GM12878 (cell line): ENCODE measurements around the gene YWHAH. TPM values are rescaled to one million over a fixed set of nuclear protein-coding genes. Genes with fewer than 3 reads are reported as not detected.

Source experiments
- ATAC-seq: fragments of 200-7000 bp; cut with Tn5 transposase; 3 replicates; pipeline ENCODE4 v1.9.1; 2020; ENCODE audit warnings: mild to moderate bottlenecking, moderate library complexity
- BruUV-seq: library from RNA; stranded (reverse); fragments of 400-500 nt; replicated peaks from 2 replicates; lab custom pipeline; 2021; lab: Mats Ljungman, UMichigan
- CTCF ChIA-PET: fragments of 300-600 bp; sonication (Branson Sonifier 250); formaldehyde crosslinking; extraction: SDS; loops from one replicate; lab custom pipeline; 2021; ENCODE audit warnings: inconsistent platforms; lab: Yijun Ruan, JAX
- POLR2A ChIA-PET: fragments of 350-600 bp; formaldehyde crosslinking; extraction: SDS; loops from one replicate; lab custom pipeline; 2021; ENCODE audit warnings: inconsistent platforms; lab: Charles Lee
- RAD21 ChIA-PET: fragments of 300-600 bp; sonication (Branson Sonifier 250); formaldehyde crosslinking; loops from one replicate; lab custom pipeline; 2023; ENCODE audit warnings: antibody characterized with exemption; ENCODE audit not compliant: unreplicated experiment; lab: Charles Lee
- SMC1A ChIA-PET: fragments of 300-600 bp; sonication (Branson Sonifier 250); formaldehyde crosslinking; loops from one replicate; lab custom pipeline; 2023; ENCODE audit not compliant: unreplicated experiment, uncharacterized antibody; lab: Charles Lee
- DNase-seq: peaks from one replicate; pipeline ENCODE4 v3.0.0-alpha.2; 2011; ENCODE audit warnings: low read depth, low spot score
- FAIRE-seq: peaks from 3 replicates; lab custom pipeline; 2011; peaks lifted over from hg19 to GRCh38; lab: Jason Lieb, UNC
- H2AFZ ChIP-seq: 2 replicates; pipeline ENCODE4 v1.6.0; 2011; ENCODE audit warnings: low read depth, low read length, control low read depth; ENCODE audit not compliant: control insufficient read depth
- H3K27ac ChIP-seq: 2 replicates; pipeline ENCODE4 v1.5.1; 2011; ENCODE audit warnings: control low read depth; ENCODE audit not compliant: control insufficient read depth, insufficient read depth
- H3K27me3 ChIP-seq, 2 experiments: replicated peaks in 1 of 2; 2 replicates each; pipeline versions ENCODE4 v1.6.0 to v1.6.1; 2011; ENCODE audit warnings: low read length in 1 of 2; ENCODE audit not compliant: control insufficient read depth in 2 of 2, insufficient read depth in 2 of 2
- H3K36me3 ChIP-seq, 2 experiments: 2 replicates each; pipeline ENCODE4 v1.5.1; 2011; ENCODE audit warnings: low read length in 1 of 2; ENCODE audit not compliant: control insufficient read depth in 2 of 2, insufficient read depth in 2 of 2
- H3K4me1 ChIP-seq: 2 replicates; pipeline ENCODE4 v1.6.1; 2011; ENCODE audit warnings: mild to moderate bottlenecking, low read length, moderate library complexity, mixed read lengths; ENCODE audit not compliant: control insufficient read depth, insufficient read depth
- H3K4me2 ChIP-seq: 2 replicates; pipeline ENCODE4 v1.6.0; 2011; ENCODE audit warnings: control low read depth; ENCODE audit not compliant: control insufficient read depth, insufficient read depth
- H3K4me3 ChIP-seq: fragments of 200-600 bp; sonication (generic); 2 replicates; pipeline ENCODE4 v1.5.1; 2016
- H3K79me2 ChIP-seq: 2 replicates; pipeline ENCODE4 v1.6.0; 2011; ENCODE audit warnings: low read length; ENCODE audit not compliant: control insufficient read depth, insufficient read depth
- H3K9ac ChIP-seq: 2 replicates; pipeline ENCODE4 v1.8.0; 2011; ENCODE audit warnings: low read length, control low read depth, mixed read lengths; ENCODE audit not compliant: control insufficient read depth, insufficient read depth
- H3K9me3 ChIP-seq: replicated peaks from 3 replicates; pipeline ENCODE4 v1.5.1; 2011; ENCODE audit warnings: mild to moderate bottlenecking, low read length; ENCODE audit not compliant: control insufficient read depth, insufficient read depth
- H4K20me1 ChIP-seq: 2 replicates; pipeline ENCODE4 v1.6.0; 2011; ENCODE audit not compliant: control insufficient read depth, insufficient read depth
- ATF7 ChIP-seq: fragments of 450-650 bp; IDR thresholded peaks from 2 replicates; pipeline ENCODE4 v1.6.1; 2016; ENCODE audit warnings: low read depth, mild to moderate bottlenecking
- FOXM1 ChIP-seq: IDR thresholded peaks from 2 replicates; pipeline ENCODE4 v1.6.1; 2012; ENCODE audit warnings: low read depth, mild to moderate bottlenecking, inconsistent platforms, low read length, moderate library complexity
- MYB ChIP-seq: fragments of 150-350 bp; IDR thresholded peaks from 2 replicates; pipeline ENCODE4 v1.6.1; 2014; ENCODE audit warnings: mild to moderate bottlenecking, low read depth, low read length, borderline replicate concordance
- NFYA ChIP-seq: IDR thresholded peaks from 2 replicates; pipeline ENCODE4 v1.6.1; 2011; ENCODE audit warnings: low read depth, mild to moderate bottlenecking, low read length, improper control_type of control experiment, borderline replicate concordance
- NR2C1 ChIP-seq: fragments of 450-650 bp; IDR thresholded peaks from 2 replicates; pipeline ENCODE4 v1.6.1; 2017; ENCODE audit warnings: antibody characterized with exemption, mild to moderate bottlenecking, moderate library complexity
- POLR2AphosphoS2 ChIP-seq: IDR thresholded peaks from 2 replicates; pipeline ENCODE4 v1.6.1; 2011; ENCODE audit warnings: low read depth, mild to moderate bottlenecking, low read length, improper control_type of control experiment, moderate library complexity
- POU2F2 ChIP-seq: IDR thresholded peaks from 3 replicates; pipeline ENCODE4 v1.6.1; 2011; ENCODE audit warnings: low read depth, mild to moderate bottlenecking, low read length, borderline replicate concordance
- SMC3 ChIP-seq: IDR thresholded peaks from 2 replicates; pipeline ENCODE4 v1.6.1; 2011; ENCODE audit warnings: low read length, improper control_type of control experiment, borderline replicate concordance
- SP1 ChIP-seq: IDR thresholded peaks from one replicate; pipeline ENCODE4 v1.6.1; 2011; ENCODE audit warnings: low read depth, low read length
- SPI1 ChIP-seq: IDR thresholded peaks from 2 replicates; pipeline ENCODE4 v1.6.1; 2011; ENCODE audit warnings: low read depth, mild to moderate bottlenecking, low read length, moderate library complexity, borderline replicate concordance; ENCODE audit not compliant: insufficient read depth
- YY1 ChIP-seq: IDR thresholded peaks from 2 replicates; pipeline ENCODE4 v1.6.1; 2011; ENCODE audit warnings: low read depth, mild to moderate bottlenecking, low read length
- WGBS: methylation state at CpG from one replicate; pipeline ENCODE4 v1.1.6; 2016; ENCODE audit warnings: low lambda C conversion rate; ENCODE audit not compliant: insufficient replicate concordance, insufficient coverage; ENCODE audit errors: missing lambda C conversion rate; 5-methylcytosine and 5-hydroxymethylcytosine counted together
- in situ Hi-C: fragments of 300-500 bp; cut with MboI; formaldehyde crosslinking; loops from 9 replicates; pipeline ENCODE4 v1.14.3; 2018; ENCODE audit warnings: mixed read lengths
- intact Hi-C: fragments of 100-400 bp; cut with micrococcal nuclease; formaldehyde crosslinking; loops from one replicate; pipeline ENCODE4 v1.14.2; 2022; ENCODE audit not compliant: unreplicated experiment
- polyA plus RNA-seq, 11 experiments: library from polyadenylated mRNA; depleted of rRNA in 4 of 11; unstranded in 6 of 11; stranded (reverse) in 5 of 11; fragments of >200 nt; fragmentation: Nextera tagmentation in 4 of 11; fragmentation: Illumina TruSeq in 1 of 11; extraction: Ambion mirVana in 4 of 11; extraction: Trizol in 1 of 11; gene quantifications; 1 replicate in 1 of 11; 2 replicates in 10 of 11; pipeline versions ENCODE4 v1.2.1 to v1.2.3, GENCODE V29; 2011 to 2016; ENCODE audit warnings: inconsistent platforms in 2 of 11, missing spikeins in 2 of 11, low read depth in 1 of 11
- total RNA-seq, 4 experiments: library from RNA; depleted of rRNA in 3 of 4; stranded (reverse); fragments of >200 nt in 3 of 4; fragmentation: Illumina TruSeq in 1 of 4; extraction: Trizol in 1 of 4; gene quantifications; 2 replicates each; pipeline versions ENCODE4 v1.2.1 to v1.2.3, GENCODE V29; 2013 to 2021
- TF ChIP-seq, protein P1 (sequence below): fragments of 450-650 bp; formaldehyde crosslinking; IDR thresholded peaks from 2 replicates; pipeline ENCODE4 v1.5.0; 2022; ENCODE audit warnings: mild to moderate bottlenecking, missing genetic modification characterization
- TF ChIP-seq, protein P2 (sequence below): fragments of 450-650 bp; IDR thresholded peaks from 2 replicates; pipeline ENCODE4 v1.6.1; 2017; ENCODE audit warnings: borderline replicate concordance
- TF ChIP-seq, protein P3 (sequence below): fragments of 150-350 bp; IDR thresholded peaks from 2 replicates; pipeline ENCODE4 v1.6.1; 2014; ENCODE audit warnings: mild to moderate bottlenecking, low read depth, low read length

The YWHAH gene
- total and polyA plus RNA-seq, 10 of the 15 experiments (the other 5 are each of a cell fraction or from before 2014, with no cell fraction given), result 34.2 to 197 (median 115) TPM

DNA sequence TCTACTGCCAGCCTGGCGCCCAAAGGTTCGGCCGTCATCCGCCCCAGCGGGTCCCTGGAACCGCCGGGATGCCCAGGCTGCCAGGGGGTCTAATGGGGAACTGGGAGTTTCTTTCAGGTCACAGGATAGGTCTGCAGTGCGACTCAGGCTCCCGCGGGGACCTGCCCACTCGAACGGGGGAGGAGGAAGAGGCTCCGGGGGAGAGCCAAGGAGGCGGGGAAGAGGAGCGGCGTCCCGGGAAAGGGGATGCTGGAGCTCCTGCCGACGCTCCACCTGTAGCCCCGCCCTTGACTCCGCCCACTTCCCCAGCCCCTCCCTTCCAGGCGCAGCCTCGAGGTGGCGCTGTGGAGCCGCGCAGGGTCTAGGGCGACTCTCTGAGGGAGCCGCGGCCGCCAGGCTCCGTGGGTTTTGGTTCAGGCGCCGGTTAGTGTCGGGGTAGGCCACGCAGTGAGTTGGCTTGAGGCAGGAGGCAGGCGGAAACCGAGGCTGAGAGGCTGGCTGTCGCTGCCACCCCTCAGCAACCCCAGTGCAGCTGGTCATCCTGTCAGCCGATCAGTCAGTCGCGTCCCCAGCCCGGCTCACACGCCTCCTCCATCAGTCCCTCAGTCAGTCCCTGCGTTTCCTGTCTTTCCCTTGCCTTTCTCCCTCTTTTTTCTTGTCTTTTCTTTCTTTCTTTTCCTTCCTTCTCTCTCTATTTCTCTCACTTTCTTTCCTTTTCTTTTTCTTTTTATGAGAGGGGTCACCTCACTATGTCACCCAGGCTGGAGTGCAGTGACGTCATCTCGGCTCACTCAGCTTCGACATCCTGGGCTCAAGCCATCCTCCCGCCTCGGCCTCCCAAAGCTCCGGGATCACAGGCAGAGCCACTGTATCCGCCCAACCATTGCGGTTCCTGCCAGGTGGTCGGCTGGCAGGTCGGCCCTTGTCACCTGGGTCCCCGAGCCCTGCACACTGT lies 26.4 kb downstream of the YWHAH start:
- Histone ChIP-seq H3K27me3 (no peaks in the 10 kb centered on the region), H3K9ac (no peak overlapping the region), H3K27ac (no peak overlapping the region), H3K79me2 (no peaks in the 10 kb centered on the region), H3K4me2 (peak overlapping the region; percentile 89), H4K20me1 (no peaks in the 10 kb centered on the region), H3K4me1 (peaks cover 14% of the 10 kb centered on the region), H3K36me3 (no peaks in the 10 kb centered on the region), H3K4me3 (peak overlapping the region; percentile 76; the same call in 1 of the 2 replicates), H3K9me3 (no peaks in the 10 kb centered on the region), H2AFZ (peak overlapping the region; percentile 55)
- FAIRE-seq, result no peak
- CTCF ChIA-PET, result interaction anchor here (0.6 to 11.1 kb wide), 48 partner anchors 8 to 627 kb away, joined by 3 to 128 read pairs (median 4); partner anchors contain the start of genes DEPDC5, FBXO7, PISD and RTCB
- ATAC-seq, result peak; percentile 95
- RAD21 ChIA-PET, result interaction anchor here (0.6 to 2.3 kb wide), 12 partner anchors 9 to 494 kb away, joined by 3 to 24 read pairs (median 4); partner anchors contain the start of gene PISD
- intact Hi-C loops, result loop anchor here (1.0 kb wide), 1 partner anchor 305 kb away; no protein-coding TSS in a partner anchor
- 11% methylated on average over 47 of the region's 55 CpGs for WGBS
- POLR2A ChIA-PET, result no interaction called here
- DNase-seq, result peak; percentile 20
- no TSS peak for BruUV-seq
- in situ Hi-C loops, result loop anchor here (5.0 kb wide), 1 partner anchor 502 kb away; the partner anchor contains the start of gene FBXO7
- SMC1A ChIA-PET, result interaction anchor here (0.9 to 1.8 kb wide), 11 partner anchors 18 to 372 kb away, joined by 3 to 6 read pairs (median 3); partner anchors contain the start of gene PISD
- TF ChIP-seq, protein P1, sequence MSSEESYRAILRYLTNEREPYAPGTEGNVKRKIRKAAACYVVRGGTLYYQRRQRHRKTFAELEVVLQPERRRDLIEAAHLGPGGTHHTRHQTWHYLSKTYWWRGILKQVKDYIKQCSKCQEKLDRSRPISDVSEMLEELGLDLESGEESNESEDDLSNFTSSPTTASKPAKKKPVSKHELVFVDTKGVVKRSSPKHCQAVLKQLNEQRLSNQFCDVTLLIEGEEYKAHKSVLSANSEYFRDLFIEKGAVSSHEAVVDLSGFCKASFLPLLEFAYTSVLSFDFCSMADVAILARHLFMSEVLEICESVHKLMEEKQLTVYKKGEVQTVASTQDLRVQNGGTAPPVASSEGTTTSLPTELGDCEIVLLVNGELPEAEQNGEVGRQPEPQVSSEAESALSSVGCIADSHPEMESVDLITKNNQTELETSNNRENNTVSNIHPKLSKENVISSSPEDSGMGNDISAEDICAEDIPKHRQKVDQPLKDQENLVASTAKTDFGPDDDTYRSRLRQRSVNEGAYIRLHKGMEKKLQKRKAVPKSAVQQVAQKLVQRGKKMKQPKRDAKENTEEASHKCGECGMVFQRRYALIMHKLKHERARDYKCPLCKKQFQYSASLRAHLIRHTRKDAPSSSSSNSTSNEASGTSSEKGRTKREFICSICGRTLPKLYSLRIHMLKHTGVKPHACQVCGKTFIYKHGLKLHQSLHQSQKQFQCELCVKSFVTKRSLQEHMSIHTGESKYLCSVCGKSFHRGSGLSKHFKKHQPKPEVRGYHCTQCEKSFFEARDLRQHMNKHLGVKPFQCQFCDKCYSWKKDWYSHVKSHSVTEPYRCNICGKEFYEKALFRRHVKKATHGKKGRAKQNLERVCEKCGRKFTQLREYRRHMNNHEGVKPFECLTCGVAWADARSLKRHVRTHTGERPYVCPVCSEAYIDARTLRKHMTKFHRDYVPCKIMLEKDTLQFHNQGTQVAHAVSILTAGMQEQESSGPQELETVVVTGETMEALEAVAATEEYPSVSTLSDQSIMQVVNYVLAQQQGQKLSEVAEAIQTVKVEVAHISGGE, result no peak
- TF ChIP-seq ATF7, result no peak
- TF ChIP-seq SP1, result peak; percentile 55
- TF ChIP-seq MYB, result 0 out of 2 replicates have a peak, but pooled peaks have one; percentile 24
- TF ChIP-seq, protein P2, sequence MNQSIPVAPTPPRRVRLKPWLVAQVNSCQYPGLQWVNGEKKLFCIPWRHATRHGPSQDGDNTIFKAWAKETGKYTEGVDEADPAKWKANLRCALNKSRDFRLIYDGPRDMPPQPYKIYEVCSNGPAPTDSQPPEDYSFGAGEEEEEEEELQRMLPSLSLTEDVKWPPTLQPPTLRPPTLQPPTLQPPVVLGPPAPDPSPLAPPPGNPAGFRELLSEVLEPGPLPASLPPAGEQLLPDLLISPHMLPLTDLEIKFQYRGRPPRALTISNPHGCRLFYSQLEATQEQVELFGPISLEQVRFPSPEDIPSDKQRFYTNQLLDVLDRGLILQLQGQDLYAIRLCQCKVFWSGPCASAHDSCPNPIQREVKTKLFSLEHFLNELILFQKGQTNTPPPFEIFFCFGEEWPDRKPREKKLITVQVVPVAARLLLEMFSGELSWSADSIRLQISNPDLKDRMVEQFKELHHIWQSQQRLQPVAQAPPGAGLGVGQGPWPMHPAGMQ, result no peak
- peak; percentile 44; the same call in 1 of the 2 replicates for TF ChIP-seq SMC3
- TF ChIP-seq, protein P3, sequence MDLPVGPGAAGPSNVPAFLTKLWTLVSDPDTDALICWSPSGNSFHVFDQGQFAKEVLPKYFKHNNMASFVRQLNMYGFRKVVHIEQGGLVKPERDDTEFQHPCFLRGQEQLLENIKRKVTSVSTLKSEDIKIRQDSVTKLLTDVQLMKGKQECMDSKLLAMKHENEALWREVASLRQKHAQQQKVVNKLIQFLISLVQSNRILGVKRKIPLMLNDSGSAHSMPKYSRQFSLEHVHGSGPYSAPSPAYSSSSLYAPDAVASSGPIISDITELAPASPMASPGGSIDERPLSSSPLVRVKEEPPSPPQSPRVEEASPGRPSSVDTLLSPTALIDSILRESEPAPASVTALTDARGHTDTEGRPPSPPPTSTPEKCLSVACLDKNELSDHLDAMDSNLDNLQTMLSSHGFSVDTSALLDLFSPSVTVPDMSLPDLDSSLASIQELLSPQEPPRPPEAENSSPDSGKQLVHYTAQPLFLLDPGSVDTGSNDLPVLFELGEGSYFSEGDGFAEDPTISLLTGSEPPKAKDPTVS, result no peak
- no peak for TF ChIP-seq POU2F2
- no peak for TF ChIP-seq POLR2AphosphoS2
- TF ChIP-seq SPI1, result peak; percentile 45; the same call in 1 of the 2 replicates
- TF ChIP-seq FOXM1, result no peak
- TF ChIP-seq NR2C1, result no peak
- peak; percentile 54; the same call in 1 of the 2 replicates for TF ChIP-seq YY1
- no peak for TF ChIP-seq NFYA
